Spleen (tissue), 11 donors: ENCODE measurements around the gene VPS52. TPM values are rescaled to one million over a fixed set of nuclear protein-coding genes. Genes with fewer than 3 reads are reported as not detected.

Experiments
- DNase-seq: peaks from one replicate; pipeline ENCODE4 v3.0.0-alpha.2; 2020
- H3K27ac ChIP-seq, 8 donors: fragments of 200-600 bp; sonication (generic) in 7 of 8; 1 replicate in 4 of 8; 2 replicates in 4 of 8; pipeline versions ENCODE4 v1.5.0 to v1.8.0; 2016 to 2021; ENCODE audit warnings: inconsistent platforms in 4 of 8, mild to moderate bottlenecking in 4 of 8, moderate library complexity in 1 of 8
- H3K27me3 ChIP-seq, 7 donors: fragments of 200-600 bp; sonication (generic) in 6 of 7; replicated peaks in 1 of 7; 1 replicate in 4 of 7; 2 replicates in 3 of 7; pipeline versions ENCODE4 v1.5.0 to v1.8.0; 2016 to 2021; ENCODE audit warnings: inconsistent platforms in 3 of 7, mild to moderate bottlenecking in 1 of 7
- H3K36me3 ChIP-seq, 6 donors: fragments of 200-600 bp; sonication (generic) in 5 of 6; 1 replicate in 4 of 6; 2 replicates in 2 of 6; pipeline versions ENCODE4 v1.5.0 to v1.8.0; 2016 to 2021; ENCODE audit warnings: inconsistent platforms in 2 of 6
- H3K4me1 ChIP-seq, 6 donors: fragments of 200-600 bp; sonication (generic) in 5 of 6; 1 replicate in 3 of 6; 2 replicates in 3 of 6; pipeline versions ENCODE4 v1.5.0 to v1.8.0; 2016 to 2021; ENCODE audit warnings: inconsistent platforms in 3 of 6
- H3K4me3 ChIP-seq, 8 donors: fragments of 200-600 bp; sonication (generic) in 7 of 8; 1 replicate in 4 of 8; 2 replicates in 4 of 8; pipeline versions ENCODE4 v1.5.0 to v1.8.0; 2016 to 2021; ENCODE audit warnings: inconsistent platforms in 4 of 8, mild to moderate bottlenecking in 4 of 8, moderate library complexity in 2 of 8
- H3K9me3 ChIP-seq, 8 donors: fragments of 200-600 bp; sonication (generic) in 7 of 8; 1 replicate in 4 of 8; 2 replicates in 4 of 8; pipeline versions ENCODE4 v1.5.0 to v1.8.0; 2016 to 2021; ENCODE audit warnings: inconsistent platforms in 4 of 8
- CTCF ChIP-seq, 11 experiments: fragments of 200-600 bp in 7 of 11; fragments of 450-650 bp in 4 of 11; sonication (generic) in 4 of 11; IDR thresholded peaks in 8 of 11; conservative IDR thresholded peaks in 3 of 11; 1 replicate in 7 of 11; 2 replicates in 4 of 11; pipeline versions ENCODE4 v1.4.0 to v1.8.0; 2016 to 2021; ENCODE audit warnings: antibody characterized with exemption in 11 of 11, inconsistent platforms in 4 of 11, mild to moderate bottlenecking in 1 of 11
- POLR2A ChIP-seq, 3 donors: fragments of 450-650 bp; IDR thresholded peaks; one replicate each; pipeline ENCODE4 v1.5.1; 2017; ENCODE audit warnings: antibody characterized with exemption in 3 of 3, mild to moderate bottlenecking in 1 of 3
- POLR2AphosphoS5 ChIP-seq, 3 donors: sonication (generic); formaldehyde crosslinking; IDR thresholded peaks; one replicate each; pipeline ENCODE4 v1.5.1; 2017; ENCODE audit warnings: antibody characterized with exemption in 3 of 3
- WGBS, 5 donors: extraction: QIAGEN DNeasy Blood & Tissue Kit in 3 of 5; methylation state at CpG; one replicate each; pipeline versions ENCODE4 v1.1.5 to v1.1.7; 2013 to 2018; 5-methylcytosine and 5-hydroxymethylcytosine counted together
- intact Hi-C: fragments of 100-400 bp; cut with DNase I; formaldehyde crosslinking; loops from one replicate; pipeline ENCODE4 v1.15.0; 2023; ENCODE audit warnings: low total_unique reads
- polyA plus RNA-seq, 3 donors: library from polyadenylated mRNA; stranded (reverse); fragments of 200-250 nt; gene quantifications; one replicate each; pipeline ENCODE4 v1.2.1, GENCODE V29; 2013
- total RNA-seq, 7 donors: library from RNA; depleted of rRNA in 3 of 7; stranded (reverse); fragments of >200 nt in 3 of 7; fragmentation: NEBNext Ultra II Directional in 4 of 7; extraction: Animal tissue kit (Norgen Biotek cat#: 25700) in 4 of 7; gene quantifications; one replicate each; pipeline versions ENCODE4 v1.1.0 to v1.2.1, GENCODE V29; 2016 to 2021
- donor health status: healthy with polysubstance abuse.
- donor health status: DM: no; HTN: no; CAD: no; lungs with moderate emphysema.
- donor health status: DM: no; HTN: no; CAD: no.
- donor health status: Bipolar disorder and iron deficiency.
- donor health status: healthy.
- donor health status: DM: no; HTN: no; CAD: no.
- donor health status: DM: yes; HTN: yes; CAD: no.

VPS52 gene
- total and polyA plus RNA-seq, 10 donors, result 31.7 to 87.7 (median 54.1) TPM

GRCh38 chr6:33297406-33297955 lies 25.8 kb upstream of the VPS52 start:
- H3K9me3 ChIP-seq, result no peaks in the 10 kb centered on the region
- peak overlapping the region; percentile 94 to 99 (median 98) for H3K27ac ChIP-seq
- peak; percentile 87 for DNase-seq
- no peak for TF ChIP-seq POLR2A (IDR thresholded peaks at IDR 0.05)
- TF ChIP-seq POLR2AphosphoS5 (IDR thresholded peaks at IDR 0.05), result no peak
- no peak for TF ChIP-seq CTCF (IDR thresholded peaks at IDR 0.05 in 8 of 11, conservative IDR thresholded peaks at IDR 0.05 in 3 of 11)
- peaks cover 10 to 81% (median 53%) of the 10 kb centered on the region in 6 donors for H3K4me1 ChIP-seq
- no peaks in the 10 kb centered on the region for H3K27me3 ChIP-seq
- 7 to 15% (median 9%) methylated on average over 7 to 16 of the region's 16 CpGs for WGBS, 5 donors
- H3K36me3 ChIP-seq, result peaks cover 0 to 73% (median 58%) of the 10 kb centered on the region in 6 donors
- H3K4me3 ChIP-seq, result peak overlapping the region; percentile 66 to 88 (median 84)
- intact Hi-C loops, result no loop called here

- Histone ChIP-seq H3K27me3 (no peaks in the 10 kb centered on the region), H3K36me3 (peaks cover 0 to 73% (median 58%) of the 10 kb centered on the region in 6 donors), H3K4me3 (peak overlapping the region; percentile 66 to 88 (median 84)), H3K27ac (peak overlapping the region; percentile 94 to 99 (median 98)), H3K4me1 (peaks cover 10 to 76% (median 50%) of the 10 kb centered on the region in 6 donors), H3K9me3 (no peaks in the 10 kb centered on the region)
- intact Hi-C loops, result no loop called here
- no peak for DNase-seq
- WGBS, 5 donors, result 67 to 80% (median 71%) methylated on average over 12 of the region's 12 CpGs
- TF ChIP-seq POLR2A (IDR thresholded peaks at IDR 0.05) (no peak), POLR2AphosphoS5 (IDR thresholded peaks at IDR 0.05) (no peak), CTCF (IDR thresholded peaks at IDR 0.05 in 8 of 11, conservative IDR thresholded peaks at IDR 0.05 in 3 of 11) (no peak)
Measured at GRCh38 chr6:33296797-33297405, 25.2 kb upstream of the VPS52 start.

GRCh38 chr6:33295621-33296369 lies 24.1 kb upstream of the VPS52 start:
- TF ChIP-seq POLR2A (IDR thresholded peaks at IDR 0.05) (no peak), CTCF (IDR thresholded peaks at IDR 0.05 in 8 of 11, conservative IDR thresholded peaks at IDR 0.05 in 3 of 11) (no peak), POLR2AphosphoS5 (IDR thresholded peaks at IDR 0.05) (no peak)
- no peaks in the 10 kb centered on the region for H3K9me3 ChIP-seq
- intact Hi-C loops, result no loop called here
- 77 to 93% (median 88%) methylated on average over 15 of the region's 15 CpGs for WGBS, 5 donors
- H3K36me3 ChIP-seq, result peaks cover 4 to 73% (median 58%) of the 10 kb centered on the region in 6 donors
- no peak overlapping the region for H3K4me3 ChIP-seq
- H3K4me1 ChIP-seq, result peaks cover 10 to 73% (median 46%) of the 10 kb centered on the region in 6 donors
- no peaks in the 10 kb centered on the region for H3K27me3 ChIP-seq
- peak; percentile 78 for DNase-seq
- H3K27ac ChIP-seq, result peak overlapping the region in 2 of 8 donors; percentile 94 to 99
